HAP-1 (cell line): Measurements from ENCODE around the gene NT5C1A.

ENCODE experiments used
- DNase-seq, 2 experiments: peaks; one replicate each; pipeline ENCODE4 v3.0.0-alpha.2; 2016 to 2020; ENCODE audit warnings: low spot score in 2 of 2
- H3K27me3 ChIP-seq: fragments of 250-450 bp; sonication (Bioruptor Pico); 2 replicates; pipeline ENCODE4 v1.5.1; 2020; ENCODE audit warnings: low read depth, mild to moderate bottlenecking, moderate library complexity
- H3K36me3 ChIP-seq: fragments of 250-450 bp; sonication (Bioruptor Pico); replicated peaks from 2 replicates; pipeline ENCODE4 v1.5.1; 2020; ENCODE audit warnings: mild to moderate bottlenecking
- H3K4me1 ChIP-seq: fragments of 250-450 bp; sonication (Bioruptor Pico); 2 replicates; pipeline ENCODE4 v1.5.1; 2020; ENCODE audit warnings: mild to moderate bottlenecking
- H3K4me3 ChIP-seq: fragments of 250-450 bp; sonication (Bioruptor Pico); 2 replicates; pipeline ENCODE4 v1.5.1; 2020; ENCODE audit warnings: mild to moderate bottlenecking, moderate library complexity
- H3K9me3 ChIP-seq: fragments of 250-450 bp; sonication (Bioruptor Pico); 2 replicates; pipeline ENCODE4 v1.5.1; 2020; ENCODE audit warnings: mild to moderate bottlenecking, moderate library complexity
- in situ Hi-C: fragments of 300-500 bp; cut with MboI; formaldehyde crosslinking; loops from 3 replicates; pipeline ENCODE4 v1.14.3; 2020; ENCODE audit warnings: low sequenced_read_pairs, inconsistent platforms, mixed read lengths

NT5C1A gene

GRCh38 chr1:39617488-39618049 lies 54.3 kb downstream of the NT5C1A start:
- no peak for DNase-seq
- Histone ChIP-seq H3K9me3 (no peaks in the 10 kb centered on the region), H3K27me3 (no peaks in the 10 kb centered on the region), H3K4me3 (no peak overlapping the region), H3K36me3 (no peaks in the 10 kb centered on the region), H3K4me1 (peaks cover 3% of the 10 kb centered on the region; the same call in 1 of the 2 replicates)
- in situ Hi-C loops, result no loop called here

DNA sequence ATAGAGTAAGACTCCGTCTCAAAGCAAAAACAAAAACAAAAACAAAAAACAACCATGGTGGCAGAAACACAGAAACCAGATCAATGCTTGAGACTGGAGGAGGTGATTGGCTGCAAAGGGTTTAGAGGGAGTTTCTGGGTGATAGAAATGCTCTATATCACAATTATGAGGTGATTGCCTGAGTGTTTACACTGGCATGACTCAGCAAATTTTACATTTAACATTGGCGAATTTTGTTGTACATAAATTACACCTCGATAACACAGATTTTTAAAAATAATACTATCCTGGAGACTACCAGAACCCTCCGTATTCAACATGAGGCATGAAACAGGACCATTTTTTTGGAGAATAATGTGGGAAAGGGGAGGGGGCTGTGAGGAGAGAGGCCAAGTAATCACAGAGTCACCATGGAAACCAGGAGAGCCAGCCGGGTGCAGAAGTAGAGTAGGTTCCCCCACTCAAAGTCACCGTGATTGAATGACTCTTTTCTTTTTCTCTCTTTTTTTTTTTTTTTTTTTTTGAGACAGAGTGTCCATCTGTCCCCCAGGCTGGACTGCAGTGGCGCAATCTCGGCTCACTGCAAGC lies 56.7 kb downstream of the NT5C1A start:
- in situ Hi-C loops, result no loop called here

DNA sequence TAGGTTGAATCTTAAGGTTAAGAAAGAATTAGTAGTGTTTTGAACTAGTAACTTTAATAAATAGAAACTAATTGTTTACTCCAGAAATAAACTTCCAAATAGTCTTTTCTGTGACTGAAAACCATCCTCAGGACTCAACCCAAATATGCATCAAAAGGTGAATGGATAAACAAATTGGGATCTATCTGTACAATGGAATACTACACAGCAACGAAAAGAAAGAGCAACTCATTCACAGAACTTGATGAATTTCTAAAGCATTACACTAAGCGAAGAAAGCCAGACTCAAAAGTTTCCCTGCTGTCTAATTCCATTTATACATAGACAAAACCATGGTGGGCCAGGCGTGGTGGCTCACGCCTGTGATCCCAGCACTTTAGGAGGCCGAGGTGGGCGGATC lies 57.4 kb downstream of the NT5C1A start:
- no peak for DNase-seq
- Histone ChIP-seq H3K36me3 (no peaks in the 10 kb centered on the region), H3K9me3 (no peaks in the 10 kb centered on the region), H3K27me3 (no peaks in the 10 kb centered on the region), H3K4me1 (peaks cover 3% of the 10 kb centered on the region; the same call in 1 of the 2 replicates), H3K4me3 (no peak overlapping the region)
- in situ Hi-C loops, result no loop called here

More for the DNA sequence above, 56.7 kb downstream of the NT5C1A start:
- H3K4me1 ChIP-seq, result peaks cover 3% of the 10 kb centered on the region; the same call in 1 of the 2 replicates
- no peak for DNase-seq
- H3K27me3 ChIP-seq, result no peaks in the 10 kb centered on the region
- H3K4me3 ChIP-seq, result no peak overlapping the region
- H3K9me3 ChIP-seq, result no peaks in the 10 kb centered on the region
- no peaks in the 10 kb centered on the region for H3K36me3 ChIP-seq

- in situ Hi-C loops, result no loop called here
- no peak for DNase-seq
- Histone ChIP-seq H3K36me3 (no peaks in the 10 kb centered on the region), H3K4me3 (no peak overlapping the region), H3K9me3 (no peaks in the 10 kb centered on the region), H3K27me3 (no peaks in the 10 kb centered on the region), H3K4me1 (peaks cover 3% of the 10 kb centered on the region; the same call in 1 of the 2 replicates)
Observed at GRCh38 chr1:39613250-39613649, 58.7 kb downstream of the NT5C1A start.

GRCh38 chr1:39609618-39610331 lies 62.1 kb downstream of the NT5C1A start:
- Histone ChIP-seq H3K4me1 (no peaks in the 10 kb centered on the region), H3K9me3 (no peaks in the 10 kb centered on the region), H3K4me3 (no peak overlapping the region), H3K36me3 (no peaks in the 10 kb centered on the region), H3K27me3 (no peaks in the 10 kb centered on the region)
- in situ Hi-C loops, result loop anchor here (10.0 kb wide), 2 partner anchors 115 to 185 kb away; no protein-coding TSS in a partner anchor
- DNase-seq, result peak; percentile 76 to 91
